ENCODE results near the gene OLA1. TPM values are rescaled to one million over a fixed set of nuclear protein-coding genes. Genes with fewer than 3 reads are reported as not detected.

The OLA1 gene
- total RNA-seq, 1 experiment from 2014 or later = 109 TPM

- TF ChIP-seq ZNF263 (CRISPR knock-in tag; IDR thresholded peaks at IDR 0.05; ENCODE audit: low read depth) = no peak
- TF ChIP-seq E2F4 (CRISPR knock-in tag; IDR thresholded peaks at IDR 0.05; ENCODE audit: borderline replicate concordance, low read depth) = no peak
- TF ChIP-seq, protein P1, sequence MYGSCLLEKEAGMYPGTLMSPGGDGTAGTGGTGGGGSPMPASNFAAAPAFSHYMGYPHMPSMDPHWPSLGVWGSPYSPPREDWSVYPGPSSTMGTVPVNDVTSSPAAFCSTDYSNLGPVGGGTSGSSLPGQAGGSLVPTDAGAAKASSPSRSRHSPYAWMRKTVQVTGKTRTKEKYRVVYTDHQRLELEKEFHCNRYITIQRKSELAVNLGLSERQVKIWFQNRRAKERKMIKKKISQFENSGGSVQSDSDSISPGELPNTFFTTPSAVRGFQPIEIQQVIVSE (CRISPR knock-in tag; IDR thresholded peaks at IDR 0.05; ENCODE audit: borderline replicate concordance) = no peak
- no peak for TF ChIP-seq PREB (CRISPR knock-in tag; IDR thresholded peaks at IDR 0.05; ENCODE audit: borderline replicate concordance)
- TF ChIP-seq ERG (CRISPR knock-in tag; IDR thresholded peaks at IDR 0.05) = no peak
- no peak for TF ChIP-seq IRF2 (CRISPR knock-in tag; IDR thresholded peaks at IDR 0.05; ENCODE audit: borderline replicate concordance, low read depth)
- TF ChIP-seq ZNF671 (CRISPR knock-in tag; IDR thresholded peaks at IDR 0.05) = no peak
- TF ChIP-seq ZNF121 (CRISPR knock-in tag; IDR thresholded peaks at IDR 0.05) = no peak
- TF ChIP-seq EMX1 (CRISPR knock-in tag; IDR thresholded peaks at IDR 0.05) = no peak
- TF ChIP-seq GABPB1 (CRISPR knock-in tag; IDR thresholded peaks at IDR 0.05) = no peak
- TF ChIP-seq SMAD3 (CRISPR knock-in tag; IDR thresholded peaks at IDR 0.05; ENCODE audit: borderline replicate concordance) = no peak
- TF ChIP-seq TCF7 (CRISPR knock-in tag; IDR thresholded peaks at IDR 0.05; ENCODE audit: low read depth) = no peak
- TF ChIP-seq NFATC4 (CRISPR knock-in tag; IDR thresholded peaks at IDR 0.05) = no peak
- no peak for TF ChIP-seq RORB (CRISPR knock-in tag; IDR thresholded peaks at IDR 0.05)
- H3K4me3 Mint-ChIP-seq = no peak overlapping the region
- no peaks in the 10 kb centered on the region for H3K9me3 Mint-ChIP-seq
- ChIA-PET POLR2A (no interaction called here), CTCF (no interaction called here)
- peaks cover 3% of the 10 kb centered on the region; the same call in 1 of the 2 replicates for H3K36me3 Mint-ChIP-seq
- H3K27me3 Mint-ChIP-seq (ENCODE audit: low read depth) = no peaks in the 10 kb centered on the region
- no peak overlapping the region for H3K27ac Mint-ChIP-seq
- ATAC-seq (no peak), DNase-seq (ENCODE audit: low spot score) (no peak)
- H3K4me1 Mint-ChIP-seq = peaks cover 24% of the 10 kb centered on the region
These were observed 171.4 kb downstream of the OLA1 start for GRCh38 chr2:174076975-174077374.

DNA sequence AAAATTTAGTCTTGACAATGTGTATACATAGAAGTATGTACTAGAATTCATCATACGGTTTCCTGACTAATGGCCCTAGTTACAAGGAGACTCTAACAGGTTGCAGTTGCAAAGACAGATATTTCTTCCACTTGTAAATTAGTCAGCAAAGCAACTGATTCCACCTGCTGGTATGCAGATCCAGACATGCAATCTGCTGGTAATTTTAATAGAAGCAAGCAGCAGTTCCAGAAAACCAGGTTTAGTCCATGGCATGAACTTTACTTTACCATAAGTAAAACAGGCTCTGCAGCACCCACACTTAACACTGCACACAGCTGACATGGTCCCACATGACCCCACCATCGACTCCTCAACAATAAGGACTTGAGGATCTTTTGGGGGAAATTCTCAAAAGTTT is 172.3 kb downstream of the OLA1 start:
- no peaks in the 10 kb centered on the region for H3K27me3 Mint-ChIP-seq (ENCODE audit: low read depth)
- peaks cover 3% of the 10 kb centered on the region; the same call in 1 of the 2 replicates for H3K36me3 Mint-ChIP-seq
- TF ChIP-seq, protein P2, sequence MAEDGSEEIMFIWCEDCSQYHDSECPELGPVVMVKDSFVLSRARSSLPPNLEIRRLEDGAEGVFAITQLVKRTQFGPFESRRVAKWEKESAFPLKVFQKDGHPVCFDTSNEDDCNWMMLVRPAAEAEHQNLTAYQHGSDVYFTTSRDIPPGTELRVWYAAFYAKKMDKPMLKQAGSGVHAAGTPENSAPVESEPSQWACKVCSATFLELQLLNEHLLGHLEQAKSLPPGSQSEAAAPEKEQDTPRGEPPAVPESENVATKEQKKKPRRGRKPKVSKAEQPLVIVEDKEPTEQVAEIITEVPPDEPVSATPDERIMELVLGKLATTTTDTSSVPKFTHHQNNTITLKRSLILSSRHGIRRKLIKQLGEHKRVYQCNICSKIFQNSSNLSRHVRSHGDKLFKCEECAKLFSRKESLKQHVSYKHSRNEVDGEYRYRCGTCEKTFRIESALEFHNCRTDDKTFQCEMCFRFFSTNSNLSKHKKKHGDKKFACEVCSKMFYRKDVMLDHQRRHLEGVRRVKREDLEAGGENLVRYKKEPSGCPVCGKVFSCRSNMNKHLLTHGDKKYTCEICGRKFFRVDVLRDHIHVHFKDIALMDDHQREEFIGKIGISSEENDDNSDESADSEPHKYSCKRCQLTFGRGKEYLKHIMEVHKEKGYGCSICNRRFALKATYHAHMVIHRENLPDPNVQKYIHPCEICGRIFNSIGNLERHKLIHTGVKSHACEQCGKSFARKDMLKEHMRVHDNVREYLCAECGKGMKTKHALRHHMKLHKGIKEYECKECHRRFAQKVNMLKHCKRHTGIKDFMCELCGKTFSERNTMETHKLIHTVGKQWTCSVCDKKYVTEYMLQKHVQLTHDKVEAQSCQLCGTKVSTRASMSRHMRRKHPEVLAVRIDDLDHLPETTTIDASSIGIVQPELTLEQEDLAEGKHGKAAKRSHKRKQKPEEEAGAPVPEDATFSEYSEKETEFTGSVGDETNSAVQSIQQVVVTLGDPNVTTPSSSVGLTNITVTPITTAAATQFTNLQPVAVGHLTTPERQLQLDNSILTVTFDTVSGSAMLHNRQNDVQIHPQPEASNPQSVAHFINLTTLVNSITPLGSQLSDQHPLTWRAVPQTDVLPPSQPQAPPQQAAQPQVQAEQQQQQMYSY (CRISPR knock-in tag; IDR thresholded peaks at IDR 0.05) = no peak
- TF ChIP-seq ZNF263 (CRISPR knock-in tag; IDR thresholded peaks at IDR 0.05; ENCODE audit: low read depth) = no peak
- TF ChIP-seq, protein P3, sequence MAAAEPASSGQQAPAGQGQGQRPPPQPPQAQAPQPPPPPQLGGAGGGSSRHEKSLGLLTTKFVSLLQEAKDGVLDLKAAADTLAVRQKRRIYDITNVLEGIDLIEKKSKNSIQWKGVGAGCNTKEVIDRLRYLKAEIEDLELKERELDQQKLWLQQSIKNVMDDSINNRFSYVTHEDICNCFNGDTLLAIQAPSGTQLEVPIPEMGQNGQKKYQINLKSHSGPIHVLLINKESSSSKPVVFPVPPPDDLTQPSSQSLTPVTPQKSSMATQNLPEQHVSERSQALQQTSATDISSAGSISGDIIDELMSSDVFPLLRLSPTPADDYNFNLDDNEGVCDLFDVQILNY (CRISPR knock-in tag; IDR thresholded peaks at IDR 0.05) = no peak
- no peak for TF ChIP-seq NR2C2 (CRISPR knock-in tag; IDR thresholded peaks at IDR 0.05)
- no peak for TF ChIP-seq ATF3 (CRISPR knock-in tag; conservative IDR thresholded peaks at IDR 0.05)
- TF ChIP-seq HMGA2 (CRISPR knock-in tag; IDR thresholded peaks at IDR 0.05) = no peak
- TF ChIP-seq SMAD4 (CRISPR knock-in tag; IDR thresholded peaks at IDR 0.05) = no peak
- TF ChIP-seq ATF1 (CRISPR knock-in tag; IDR thresholded peaks at IDR 0.05) = no peak
- no peak for TF ChIP-seq TEAD4 (CRISPR knock-in tag; IDR thresholded peaks at IDR 0.05)
- TF ChIP-seq FOXP1 (CRISPR knock-in tag; IDR thresholded peaks at IDR 0.05; ENCODE audit: borderline replicate concordance) = no peak
- H3K27ac Mint-ChIP-seq = no peak overlapping the region
- ATAC-seq (no peak), DNase-seq (ENCODE audit: low spot score) (no peak)
- H3K4me3 Mint-ChIP-seq = no peak overlapping the region
- no peaks in the 10 kb centered on the region for H3K9me3 Mint-ChIP-seq
- ChIA-PET POLR2A (no interaction called here), CTCF (interaction anchor here (0.8 kb wide), 1 partner anchor 27 kb away, joined by 3 read pairs; no protein-coding TSS in a partner anchor)
- H3K4me1 Mint-ChIP-seq = peaks cover 31% of the 10 kb centered on the region

All from WTC11 (cell line).